Left ventricle myocardium superior (tissue), 1 donor: ENCODE data around the gene LHX4. TPM values are rescaled to one million over a fixed set of nuclear protein-coding genes. Genes with fewer than 3 reads are reported as not detected.
"Not testable (repeated sequence)": the region's sequence is repeated elsewhere in the genome, so short reads cannot be mapped to it uniquely, and the experiment has no call there.

Source experiments
- ATAC-seq: fragments of 200-7000 bp; cut with Tn5 transposase; one replicate; pipeline ENCODE4 v1.9.1; 2020; ENCODE audit warnings: mild to moderate bottlenecking, moderate library complexity
- DNase-seq: peaks from one replicate; pipeline ENCODE4 v3.0.0-alpha.2; 2020
- intact Hi-C: fragments of 100-400 bp; cut with micrococcal nuclease; formaldehyde crosslinking; loops from one replicate; pipeline ENCODE4 v1.11.0; 2022
- total RNA-seq: library from RNA; stranded (reverse); fragmentation: NEBNext Ultra II Directional; extraction: Animal tissue kit (Norgen Biotek cat#: 25700); gene quantifications from one replicate; pipeline ENCODE4 v1.2.1, GENCODE V29; 2021
- donor health status: DM: no; HTN: yes; CAD: no; lungs with severe emphysema.

LHX4 gene
- total RNA-seq, 1 donor from 2014 or later, result not detected

DNA sequence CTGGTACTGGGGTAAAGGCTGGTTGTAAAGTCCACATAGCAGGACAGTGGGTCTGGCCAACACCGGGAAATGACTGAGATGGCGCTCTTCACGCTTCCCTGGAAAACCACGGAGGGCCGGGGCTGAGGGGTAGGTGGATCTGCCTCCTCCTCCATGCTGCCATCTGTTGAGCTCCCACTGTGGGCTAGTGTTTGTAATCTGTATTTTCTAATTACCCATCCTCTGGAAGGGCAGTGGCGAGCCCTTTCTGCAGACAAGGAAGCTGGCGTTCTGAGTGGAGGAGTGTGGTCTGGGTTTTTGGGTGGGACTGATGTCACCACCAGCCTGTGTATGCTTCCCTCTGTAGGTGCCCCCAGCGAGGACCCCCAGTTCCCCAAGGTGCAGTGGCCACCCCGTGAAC is 34.1 kb upstream of the LHX4 start:
- intact Hi-C loops, result no loop called here
- DNase-seq (no peak), ATAC-seq (no peak)

DNA sequence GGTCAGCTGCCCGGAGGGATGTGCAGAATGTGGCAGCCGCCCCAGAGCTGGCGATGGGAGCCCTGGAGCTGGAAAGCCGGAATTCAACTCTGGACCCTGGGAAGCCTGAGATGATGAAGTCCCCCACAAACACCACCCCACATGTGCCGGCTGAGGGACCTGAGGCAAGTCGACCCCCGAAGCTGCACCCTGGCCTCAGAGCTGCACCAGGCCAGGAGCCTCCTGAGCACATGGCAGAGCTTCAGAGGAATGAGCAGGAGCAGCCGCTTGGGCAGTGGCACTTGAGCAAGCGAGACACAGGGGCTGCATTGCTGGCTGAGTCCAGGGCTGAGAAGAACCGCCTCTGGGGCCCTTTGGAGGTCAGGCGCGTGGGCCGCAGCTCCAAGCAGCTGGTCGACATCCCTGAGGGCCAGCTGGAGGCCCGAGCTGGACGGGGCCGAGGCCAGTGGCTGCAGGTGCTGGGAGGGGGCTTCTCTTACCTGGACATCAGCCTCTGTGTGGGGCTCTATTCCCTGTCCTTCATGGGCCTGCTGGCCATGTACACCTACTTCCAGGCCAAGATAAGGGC is 33.5 kb upstream of the LHX4 start:
- intact Hi-C loops, result no loop called here
- no peak for DNase-seq
- no peak for ATAC-seq

DNA sequence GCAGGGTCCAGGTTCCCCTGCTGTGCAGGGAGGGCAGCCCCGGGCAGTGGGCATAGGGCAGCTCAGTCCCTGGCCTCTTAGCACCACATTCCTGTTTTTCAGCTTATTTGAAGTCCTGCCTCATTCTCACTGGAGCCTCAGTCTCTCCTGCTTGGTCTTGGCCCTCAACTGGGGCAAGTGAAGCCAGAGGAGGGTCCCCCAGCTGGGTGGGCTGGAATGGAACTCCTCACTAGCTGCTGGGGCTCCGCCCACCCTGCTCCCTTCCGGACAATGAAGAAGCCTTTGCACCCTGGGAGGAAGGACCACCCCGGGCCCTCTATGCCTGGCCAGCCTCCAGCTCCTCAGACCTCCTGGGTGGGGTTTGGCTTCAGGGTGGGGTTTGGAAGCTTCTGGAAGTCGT is 32.8 kb upstream of the LHX4 start:
- no peak for ATAC-seq
- DNase-seq, result no peak
- intact Hi-C loops, result no loop called here

DNA sequence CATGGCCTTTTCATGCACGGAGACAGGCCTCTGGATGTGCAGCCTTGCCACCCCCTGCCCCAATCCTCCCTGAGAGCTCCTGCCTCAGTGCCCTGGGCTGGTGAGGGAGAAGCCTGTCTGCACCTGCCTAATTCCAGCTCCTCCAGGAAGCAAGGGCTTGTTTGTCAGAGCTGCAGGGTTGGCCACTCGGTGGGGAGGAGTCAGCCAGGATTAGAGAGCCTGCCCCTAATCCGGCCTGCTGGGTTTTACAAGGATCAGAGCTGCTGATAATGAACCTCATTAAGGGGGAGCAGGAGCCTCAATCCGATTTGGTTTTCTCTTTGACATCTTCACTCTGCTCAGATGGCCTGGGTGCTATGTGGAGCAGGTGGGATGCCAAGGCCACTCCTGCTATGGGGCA is 31.9 kb upstream of the LHX4 start:
- ATAC-seq (no peak), DNase-seq (no peak)
- intact Hi-C loops, result no loop called here

DNA sequence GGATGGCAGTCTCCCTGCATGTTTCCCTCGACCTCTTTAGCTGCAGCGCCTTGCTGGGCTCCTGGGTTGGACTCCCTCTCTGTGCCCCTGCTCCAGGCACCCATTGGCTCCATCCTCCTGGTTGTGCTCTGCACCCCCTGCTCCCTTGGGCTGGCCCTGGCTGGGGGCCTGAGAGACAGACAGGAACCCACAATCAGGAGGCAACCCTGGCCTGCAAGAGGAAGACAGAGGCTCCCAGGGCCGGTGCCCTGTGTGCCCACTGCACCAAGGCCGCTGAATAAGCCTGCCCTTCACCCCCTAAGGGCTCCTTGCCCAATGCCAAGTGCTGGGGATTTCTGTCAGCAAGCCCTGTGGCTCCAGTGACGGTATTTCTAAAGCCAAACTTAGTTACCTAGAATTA is 31.5 kb upstream of the LHX4 start:
- DNase-seq (no peak), ATAC-seq (no peak)
- intact Hi-C loops, result no loop called here

DNA sequence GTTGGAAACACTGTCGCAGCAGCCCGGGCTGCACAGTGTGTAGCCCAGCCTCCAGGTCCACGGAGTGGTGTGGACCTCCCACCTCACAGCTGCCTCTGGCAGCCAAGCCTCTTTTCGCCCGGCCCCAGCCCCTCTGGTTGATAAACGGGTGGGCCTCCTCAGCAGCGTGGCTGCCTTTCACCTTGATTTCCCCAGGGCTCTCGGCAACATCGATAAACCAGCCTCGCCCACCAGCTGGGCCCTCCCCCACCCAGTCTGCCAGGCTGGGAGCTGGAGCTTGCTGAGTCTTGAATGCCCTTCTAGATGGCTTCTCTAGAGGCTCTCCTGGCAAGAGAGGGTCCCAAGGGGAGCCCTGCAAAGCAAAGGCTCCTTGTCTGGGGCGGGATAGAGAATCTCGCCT is 31.0 kb upstream of the LHX4 start:
- intact Hi-C loops, result no loop called here
- DNase-seq (no peak), ATAC-seq (no peak)

DNA sequence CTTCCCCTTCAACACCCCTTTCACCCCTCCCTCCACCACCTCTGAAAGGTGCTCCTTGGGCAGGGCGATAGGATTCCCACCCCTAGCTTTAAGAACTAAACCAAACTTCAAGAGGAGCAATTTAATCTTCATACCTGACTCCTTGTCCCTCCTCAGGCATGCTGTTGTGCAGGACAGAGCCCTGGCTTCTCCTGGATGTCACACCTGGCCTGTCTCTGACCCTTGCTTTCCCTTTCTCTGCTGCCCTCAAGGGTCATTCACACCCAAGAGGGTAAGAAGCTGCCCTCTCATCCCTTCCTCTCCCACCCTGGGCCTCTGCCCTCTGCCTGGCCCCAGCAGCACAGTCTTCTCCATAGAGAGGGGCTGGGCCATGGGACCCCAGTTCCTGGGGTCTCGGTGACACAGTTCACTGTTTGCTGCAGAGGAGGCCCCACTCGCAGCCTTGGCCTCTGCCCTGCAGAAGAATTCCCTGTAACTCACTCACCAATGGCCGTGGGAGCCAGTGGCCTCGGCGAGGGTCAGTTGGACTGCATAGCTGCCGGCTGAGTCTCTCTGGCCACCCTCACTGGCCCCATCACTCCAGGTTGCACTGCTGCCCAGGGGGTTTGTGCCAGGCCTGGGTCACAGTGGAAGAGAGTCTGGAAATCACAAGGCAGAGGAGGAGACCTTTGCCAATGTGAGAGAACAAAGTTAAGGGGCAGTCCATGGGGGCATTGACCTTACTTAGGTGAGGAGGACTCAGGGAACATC is 28.4 kb upstream of the LHX4 start:
- no peak for DNase-seq
- intact Hi-C loops, result no loop called here
- ATAC-seq, result no peak

DNA sequence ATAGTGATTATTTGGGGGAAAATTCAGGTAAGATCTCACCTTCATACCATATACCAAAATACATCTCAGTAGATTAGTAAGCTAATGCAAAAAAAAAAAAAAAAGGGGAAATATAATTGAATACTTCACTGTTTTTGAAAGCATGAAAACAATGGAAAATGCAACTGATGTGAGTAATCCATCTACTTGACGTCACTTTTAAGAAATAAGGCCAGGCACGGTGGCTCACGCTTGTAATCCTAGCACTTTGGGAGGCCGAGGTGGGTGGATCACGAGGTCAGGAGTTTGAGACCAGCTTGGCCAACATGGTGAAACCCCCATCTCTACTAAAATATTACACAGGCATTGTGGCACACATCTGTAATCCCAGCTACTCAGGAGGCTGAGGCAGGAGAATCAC is 27.5 kb upstream of the LHX4 start:
- DNase-seq, ATAC-seq, intact Hi-C loops: not testable (repeated sequence)

DNA sequence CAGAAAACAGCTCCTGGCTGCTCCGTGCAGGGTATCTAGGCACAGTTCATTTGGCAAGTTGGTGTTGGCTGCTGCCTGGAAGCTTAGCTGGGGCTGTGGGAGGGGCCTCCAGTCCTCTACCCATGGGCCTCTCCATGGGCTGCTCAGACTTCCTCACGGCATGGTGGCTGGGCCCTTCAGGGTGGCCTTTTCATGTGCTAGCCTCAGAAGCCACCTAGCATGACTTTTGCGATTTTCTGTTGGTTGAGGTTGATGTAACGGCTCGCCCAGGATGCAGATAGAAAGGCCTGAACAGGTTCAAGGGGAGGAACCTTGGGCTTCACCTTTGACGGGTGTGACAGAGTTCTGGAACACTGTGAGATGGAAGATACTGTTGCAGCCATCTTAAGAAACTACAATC is 25.8 kb upstream of the LHX4 start:
- intact Hi-C loops, result no loop called here
- ATAC-seq, result no peak
- no peak for DNase-seq

DNA sequence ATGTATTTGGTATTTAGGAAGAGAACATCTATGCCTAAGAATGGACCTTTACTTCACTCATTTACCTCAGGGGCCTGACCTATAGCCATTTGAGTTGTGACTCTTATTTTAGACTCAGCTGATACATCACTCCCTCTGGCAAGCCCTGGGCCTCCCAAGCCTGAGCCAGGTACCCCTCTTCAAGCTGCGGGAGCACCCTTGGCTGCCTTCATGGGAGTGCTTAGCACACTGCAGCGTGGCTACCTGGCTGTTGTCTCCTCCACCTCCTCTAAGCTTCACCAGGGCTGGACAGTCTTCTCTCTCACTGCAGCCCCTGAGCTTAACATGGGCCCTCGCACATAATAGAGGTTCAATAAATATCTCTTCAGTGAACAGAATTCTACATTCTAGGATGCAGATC is 23.5 kb upstream of the LHX4 start:
- DNase-seq, result no peak
- ATAC-seq, result no peak
- intact Hi-C loops, result no loop called here

DNA sequence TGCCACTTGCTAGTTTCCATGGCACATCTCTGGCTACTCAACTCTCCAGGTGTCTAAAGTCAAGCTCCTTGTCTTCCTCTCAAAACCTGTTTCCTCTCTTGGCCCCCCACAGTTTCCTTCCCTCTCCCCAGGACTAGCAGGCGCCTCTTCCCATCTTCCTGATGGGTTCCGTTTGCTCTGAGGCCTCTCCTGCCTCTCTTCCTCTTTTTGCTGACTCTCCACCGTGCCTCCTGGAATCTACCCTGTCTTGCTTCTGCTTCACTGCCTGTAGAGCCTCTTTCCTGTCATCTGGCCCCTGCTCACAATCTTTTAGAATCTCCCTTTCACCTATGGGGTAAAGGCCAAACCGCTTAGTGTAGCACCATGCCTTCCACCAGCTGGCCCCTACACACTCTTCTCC is 21.8 kb upstream of the LHX4 start:
- no peak for DNase-seq
- no peak for ATAC-seq
- intact Hi-C loops, result no loop called here

DNA sequence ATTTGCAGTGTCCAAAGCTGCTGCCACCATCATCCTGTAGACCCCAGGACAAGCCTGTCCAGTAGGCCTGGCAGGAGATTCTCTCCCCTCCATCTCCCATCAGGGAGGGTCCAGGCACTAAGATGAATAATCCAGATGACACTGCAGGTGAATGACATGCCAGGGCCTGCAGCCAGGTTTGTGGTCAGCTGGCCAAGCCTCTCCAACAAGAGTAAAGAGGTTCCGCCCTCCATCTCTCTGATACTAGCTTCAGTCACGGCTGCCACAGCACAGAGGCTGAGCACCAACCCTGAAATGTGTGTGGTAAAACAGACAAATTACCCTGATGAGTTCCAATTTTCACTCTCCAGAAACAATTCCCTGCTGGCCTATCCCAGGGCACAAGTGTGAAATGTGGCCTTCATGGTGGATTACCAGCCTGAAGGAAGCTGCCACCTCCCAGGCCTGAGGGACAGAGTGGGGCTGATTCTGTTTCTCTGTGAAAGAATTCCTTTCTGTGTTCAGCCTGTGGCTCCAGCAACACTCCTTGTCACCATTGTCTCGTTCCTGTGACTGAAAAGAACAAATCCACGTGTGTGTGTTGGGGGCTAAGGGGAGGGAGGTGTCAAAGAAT is 19.9 kb upstream of the LHX4 start:
- ATAC-seq (no peak), DNase-seq (no peak)
- intact Hi-C loops, result no loop called here

DNA sequence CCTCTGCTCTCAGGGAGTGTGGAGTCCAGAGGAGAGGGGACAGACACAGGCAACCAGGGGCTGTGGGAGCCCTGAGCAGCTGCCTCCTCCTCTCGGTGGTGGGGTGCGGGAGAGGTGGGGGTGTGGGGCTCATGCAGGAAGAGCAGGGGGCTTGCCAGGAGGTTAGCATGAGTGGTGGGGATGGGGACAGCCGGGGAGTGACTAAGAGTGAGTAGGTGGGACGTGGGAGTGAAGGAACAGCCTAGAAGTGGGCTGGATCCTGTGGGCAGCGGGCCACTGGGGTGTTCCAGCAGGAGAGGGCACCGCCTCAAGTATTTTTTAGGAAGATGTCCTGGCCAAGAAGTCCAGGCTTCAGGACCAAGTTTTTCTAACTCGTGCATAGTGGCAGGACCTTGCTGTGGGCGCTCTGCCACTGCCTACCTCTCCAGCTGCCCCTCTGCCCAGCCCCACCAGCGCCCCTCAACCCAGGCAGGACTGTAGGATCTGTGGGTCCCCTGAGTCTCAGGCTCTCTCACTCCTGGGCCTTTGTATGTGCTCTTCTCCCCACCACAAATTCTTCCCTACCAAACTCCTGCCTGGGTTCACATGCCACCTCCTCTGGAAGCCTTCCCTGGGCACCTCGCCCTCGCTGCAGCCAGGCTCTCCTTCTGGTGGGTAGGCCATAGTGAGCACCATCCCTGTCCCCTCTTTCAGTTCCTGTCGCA is 18.8 kb upstream of the LHX4 start:
- intact Hi-C loops, result no loop called here
- no peak for ATAC-seq
- DNase-seq, result no peak

DNA sequence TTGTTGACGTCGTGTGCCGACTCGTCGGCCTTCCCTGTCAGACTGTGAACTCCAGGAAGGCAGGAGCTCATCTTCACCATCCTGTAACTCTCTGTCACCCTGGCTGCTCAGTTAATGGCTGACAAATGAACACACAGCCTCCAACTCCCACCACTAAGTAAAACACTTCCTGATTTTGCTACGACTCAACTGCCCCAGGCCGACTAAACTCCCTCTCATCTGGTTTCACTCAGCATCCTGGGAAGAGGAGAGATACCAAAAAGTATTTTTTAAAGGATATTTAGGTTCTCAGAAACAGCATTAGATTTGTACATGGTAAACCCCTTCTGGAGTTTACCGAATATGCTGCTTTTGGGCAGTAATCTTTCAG is 18.2 kb upstream of the LHX4 start:
- intact Hi-C loops, result no loop called here
- ATAC-seq (no peak), DNase-seq (no peak)

DNA sequence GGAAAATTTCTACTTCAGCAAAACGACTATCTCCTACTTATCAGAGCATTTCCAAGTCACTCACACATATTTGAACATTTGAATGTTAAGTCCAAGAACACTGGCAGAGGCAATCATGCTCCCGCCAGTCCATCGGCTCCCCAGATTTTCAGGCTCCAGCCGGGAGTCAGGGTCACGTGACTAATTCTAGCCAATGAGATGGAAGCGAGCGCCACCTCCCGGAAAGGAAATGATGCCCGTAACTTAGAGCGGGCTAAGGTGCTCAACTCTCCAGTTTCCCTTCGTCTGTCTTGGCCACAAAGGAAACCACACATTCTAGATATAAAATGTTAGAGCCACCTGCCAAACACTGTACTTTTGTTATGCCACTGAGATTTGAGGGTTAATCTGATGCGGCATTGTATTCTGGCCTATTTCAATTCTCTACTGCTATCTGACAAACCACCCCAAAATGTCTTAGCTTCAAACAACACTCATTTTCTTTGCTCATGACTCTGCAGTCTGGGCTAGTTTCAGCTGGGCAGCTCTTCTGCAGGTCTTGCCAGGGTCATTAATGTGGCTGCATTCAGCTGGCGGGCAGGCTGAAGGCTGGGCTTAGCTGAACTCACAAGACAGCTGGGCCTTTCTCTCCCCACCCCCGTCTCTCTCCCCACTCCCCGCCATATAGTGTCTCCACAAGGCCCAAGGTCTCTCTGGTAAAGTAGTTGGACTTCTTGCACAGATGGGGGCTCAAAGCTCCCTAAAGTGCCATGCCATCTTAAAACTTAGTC is 16.5 kb upstream of the LHX4 start:
- DNase-seq (no peak), ATAC-seq (no peak)
- intact Hi-C loops, result no loop called here

DNA sequence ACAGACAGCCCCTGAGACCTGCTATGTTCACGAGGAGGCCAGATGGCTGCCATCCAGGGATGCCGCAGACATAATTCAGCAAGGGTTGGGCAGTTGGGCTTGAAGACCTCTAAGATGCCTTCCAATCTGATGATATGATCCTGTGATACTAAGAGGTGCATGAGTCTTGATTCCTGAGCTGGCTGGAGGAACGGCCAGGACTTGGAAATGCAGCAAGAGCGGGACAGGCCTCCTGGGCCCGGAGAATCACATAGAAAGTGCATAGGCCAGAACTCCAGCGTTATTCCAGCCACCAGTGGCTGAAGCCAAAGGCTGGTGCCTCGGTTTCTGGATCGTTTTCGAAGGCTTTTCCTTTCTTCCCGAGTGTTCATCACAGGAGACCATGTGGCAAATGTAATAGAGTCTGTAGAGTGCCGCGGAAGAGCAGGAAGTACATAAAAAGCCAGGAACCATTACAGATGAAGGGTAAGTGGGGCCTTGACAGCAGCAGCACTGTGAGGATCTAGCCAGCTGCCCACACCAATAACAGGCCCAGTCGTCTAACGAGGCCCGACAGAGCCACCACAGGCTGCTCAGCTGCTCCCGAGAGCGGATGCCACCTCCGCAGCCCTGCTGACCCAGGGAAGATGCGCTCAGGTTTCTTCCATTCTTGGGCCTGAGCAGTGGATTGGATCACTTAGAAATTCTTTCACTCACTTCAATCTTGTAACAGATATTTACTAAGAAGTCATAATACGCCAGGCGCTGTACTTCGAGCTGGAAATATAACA is 14.0 kb upstream of the LHX4 start:
- no peak for DNase-seq
- intact Hi-C loops, result no loop called here
- ATAC-seq, result no peak

DNA sequence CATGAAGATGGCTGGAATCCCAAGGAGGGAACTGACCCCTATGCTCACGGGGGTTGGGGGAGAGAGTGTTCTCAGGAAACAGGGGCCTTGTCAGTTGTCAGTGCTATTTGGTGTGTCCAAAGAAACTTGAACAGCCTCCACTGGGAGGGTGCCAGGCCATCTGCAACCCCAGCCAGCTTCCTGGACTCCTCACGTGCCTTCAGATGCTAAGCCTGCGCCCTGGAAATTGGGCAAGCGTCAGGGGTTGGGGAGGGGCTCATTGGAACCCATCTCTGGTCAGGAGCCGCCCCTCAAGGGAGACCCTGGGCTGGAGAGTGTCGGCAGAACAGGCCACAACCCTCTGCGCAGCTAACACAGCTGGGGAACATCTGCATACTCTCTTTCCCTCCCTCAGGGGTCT is 13.1 kb upstream of the LHX4 start:
- ATAC-seq (no peak), DNase-seq (no peak)
- intact Hi-C loops, result no loop called here

DNA sequence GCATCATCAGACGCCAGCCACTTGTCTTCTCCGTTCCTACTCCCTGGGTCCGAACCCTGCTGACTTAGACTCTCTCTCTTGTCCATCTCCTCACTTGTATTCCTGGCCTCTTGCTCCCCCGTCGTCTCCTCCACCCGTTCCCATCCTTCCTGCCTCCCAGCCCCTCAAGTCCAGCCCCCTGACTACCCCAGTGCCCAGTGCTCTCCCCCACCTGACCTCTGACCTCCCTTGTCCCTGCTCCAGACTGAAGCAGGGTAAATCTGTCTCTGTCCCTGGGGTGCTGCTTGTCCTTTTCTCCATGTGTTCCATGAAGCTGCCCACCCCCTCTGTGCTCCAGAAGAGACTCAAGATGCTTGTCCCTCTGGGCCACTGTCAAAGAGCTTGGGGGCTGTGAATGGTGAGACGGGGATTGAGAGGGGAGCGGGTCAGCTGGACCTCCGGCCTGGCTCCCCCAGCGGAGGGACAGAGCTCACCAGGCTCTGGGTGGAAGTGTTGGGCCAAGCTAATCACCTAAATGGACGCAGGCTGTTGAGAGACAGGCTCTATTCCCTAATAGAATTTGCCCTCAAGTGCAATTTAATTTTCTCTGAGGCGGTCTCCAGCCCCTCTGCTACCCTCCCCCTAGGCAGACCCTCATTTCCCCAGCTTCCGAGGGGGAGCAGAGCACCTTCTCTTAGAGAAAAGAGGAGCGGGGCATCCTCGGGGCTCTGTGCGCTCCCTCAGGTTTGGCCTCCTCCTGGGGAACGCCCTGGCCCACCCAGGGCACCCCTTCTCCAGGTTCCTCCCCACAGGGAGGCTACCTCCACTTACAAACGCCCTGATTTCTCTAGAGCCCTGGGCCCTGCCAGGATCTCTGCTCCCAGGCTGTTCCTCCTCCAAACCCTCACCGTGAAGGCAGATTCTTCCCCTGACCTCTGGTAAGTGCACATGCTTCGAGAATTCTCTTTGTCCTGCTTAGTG is 11.0 kb upstream of the LHX4 start:
- intact Hi-C loops, result no loop called here
- DNase-seq (no peak), ATAC-seq (no peak)
